ENCODE results near the gene HDAC6. TPM values are rescaled to one million over a fixed set of nuclear protein-coding genes. Genes with fewer than 3 reads are reported as not detected.

The HDAC6 gene
- total and polyA plus RNA-seq, 10 of the 15 experiments (the other 5 are each of a cell fraction or from before 2014, with no cell fraction given): 8.3 to 47.0 (median 34.1) TPM

- Histone ChIP-seq H3K36me3 (ENCODE audit: control insufficient read depth in 2 of 2, insufficient read depth in 2 of 2, low read length in 1 of 2) (no peaks in the 10 kb centered on the region), H3K27me3 (replicated peaks in 1 of 2; ENCODE audit: control insufficient read depth in 2 of 2, insufficient read depth in 2 of 2, low read length in 1 of 2) (no peaks in the 10 kb centered on the region), H3K4me3 (no peak overlapping the region), H3K9me3 (replicated peaks; ENCODE audit: control insufficient read depth, insufficient read depth, low read length) (no peaks in the 10 kb centered on the region), H3K4me2 (ENCODE audit: control insufficient read depth, insufficient read depth) (no peak overlapping the region), H3K27ac (ENCODE audit: control insufficient read depth, insufficient read depth) (no peak overlapping the region), H3K79me2 (ENCODE audit: control insufficient read depth, insufficient read depth, low read length) (no peaks in the 10 kb centered on the region), H3K4me1 (ENCODE audit: control insufficient read depth, insufficient read depth, low read length) (no peaks in the 10 kb centered on the region), H3K9ac (ENCODE audit: control insufficient read depth, insufficient read depth, low read length) (no peak overlapping the region), H4K20me1 (ENCODE audit: control insufficient read depth, insufficient read depth) (no peaks in the 10 kb centered on the region), H2AFZ (ENCODE audit: control insufficient read depth, low read depth, low read length) (no peak overlapping the region)
- DNase-seq (ENCODE audit: low read depth, low spot score) (no peak), FAIRE-seq (no peak), ATAC-seq (no peak)
- ChIA-PET CTCF (interaction anchor here (1.2 kb wide), 1 partner anchor 133 kb away, joined by 3 read pairs; no protein-coding TSS in a partner anchor), SMC1A (ENCODE audit: uncharacterized antibody, unreplicated experiment) (no interaction called here), RAD21 (ENCODE audit: unreplicated experiment) (no interaction called here), POLR2A (no interaction called here)
- BruUV-seq (replicated peaks): no TSS peak
- intact Hi-C loops (cut with micrococcal nuclease; ENCODE audit: unreplicated experiment): no loop called here
- in situ Hi-C loops (cut with MboI): no loop called here
- WGBS (ENCODE audit: insufficient coverage, insufficient replicate concordance, low lambda C conversion rate, missing lambda C conversion rate): 90% methylated on average over 8 of the region's 8 CpGs
- TF ChIP-seq NBN (IDR thresholded peaks at IDR 0.05) (no peak), BRCA1 (IDR thresholded peaks at IDR 0.05; ENCODE audit: low read depth, low read length) (no peak), SREBF2 (IDR thresholded peaks at IDR 0.05; ENCODE audit: low read length) (no peak), SPI1 (IDR thresholded peaks at IDR 0.05; ENCODE audit: borderline replicate concordance, insufficient read depth, low read depth, low read length) (no peak), E2F4 (IDR thresholded peaks at IDR 0.05; ENCODE audit: low read depth, low read length) (no peak), ZSCAN29 (IDR thresholded peaks at IDR 0.05) (no peak), JUND (IDR thresholded peaks at IDR 0.05; ENCODE audit: low read depth, low read length) (no peak), CHD2 (IDR thresholded peaks at IDR 0.05; ENCODE audit: borderline replicate concordance, low read depth, low read length) (no peak), IKZF1 (conservative IDR thresholded peaks at IDR 0.05) (no peak)
- TF ChIP-seq, protein P1, sequence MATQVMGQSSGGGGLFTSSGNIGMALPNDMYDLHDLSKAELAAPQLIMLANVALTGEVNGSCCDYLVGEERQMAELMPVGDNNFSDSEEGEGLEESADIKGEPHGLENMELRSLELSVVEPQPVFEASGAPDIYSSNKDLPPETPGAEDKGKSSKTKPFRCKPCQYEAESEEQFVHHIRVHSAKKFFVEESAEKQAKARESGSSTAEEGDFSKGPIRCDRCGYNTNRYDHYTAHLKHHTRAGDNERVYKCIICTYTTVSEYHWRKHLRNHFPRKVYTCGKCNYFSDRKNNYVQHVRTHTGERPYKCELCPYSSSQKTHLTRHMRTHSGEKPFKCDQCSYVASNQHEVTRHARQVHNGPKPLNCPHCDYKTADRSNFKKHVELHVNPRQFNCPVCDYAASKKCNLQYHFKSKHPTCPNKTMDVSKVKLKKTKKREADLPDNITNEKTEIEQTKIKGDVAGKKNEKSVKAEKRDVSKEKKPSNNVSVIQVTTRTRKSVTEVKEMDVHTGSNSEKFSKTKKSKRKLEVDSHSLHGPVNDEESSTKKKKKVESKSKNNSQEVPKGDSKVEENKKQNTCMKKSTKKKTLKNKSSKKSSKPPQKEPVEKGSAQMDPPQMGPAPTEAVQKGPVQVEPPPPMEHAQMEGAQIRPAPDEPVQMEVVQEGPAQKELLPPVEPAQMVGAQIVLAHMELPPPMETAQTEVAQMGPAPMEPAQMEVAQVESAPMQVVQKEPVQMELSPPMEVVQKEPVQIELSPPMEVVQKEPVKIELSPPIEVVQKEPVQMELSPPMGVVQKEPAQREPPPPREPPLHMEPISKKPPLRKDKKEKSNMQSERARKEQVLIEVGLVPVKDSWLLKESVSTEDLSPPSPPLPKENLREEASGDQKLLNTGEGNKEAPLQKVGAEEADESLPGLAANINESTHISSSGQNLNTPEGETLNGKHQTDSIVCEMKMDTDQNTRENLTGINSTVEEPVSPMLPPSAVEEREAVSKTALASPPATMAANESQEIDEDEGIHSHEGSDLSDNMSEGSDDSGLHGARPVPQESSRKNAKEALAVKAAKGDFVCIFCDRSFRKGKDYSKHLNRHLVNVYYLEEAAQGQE (IDR thresholded peaks at IDR 0.05; ENCODE audit: low read depth, low read length): no peak
- TF ChIP-seq, protein P2, sequence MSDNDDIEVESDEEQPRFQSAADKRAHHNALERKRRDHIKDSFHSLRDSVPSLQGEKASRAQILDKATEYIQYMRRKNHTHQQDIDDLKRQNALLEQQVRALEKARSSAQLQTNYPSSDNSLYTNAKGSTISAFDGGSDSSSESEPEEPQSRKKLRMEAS (IDR thresholded peaks at IDR 0.05; ENCODE audit: low read depth, low read length): no peak
These were observed 11.8 kb downstream of the HDAC6 start for GRCh38 chrX:48813644-48814043.
